Activated CD8-positive, alpha-beta memory T cell treated with anti-CD3 and anti-CD28 coated beads, Interleukin-2, amount 50 U/mL, for 24 hours (primary cell): ENCODE data around the gene RAPGEF2.
A peak's percentile ranks its signal among the peaks of the same experiment; 100 is the strongest.
"Not testable (repeated sequence)": the region's sequence is repeated elsewhere in the genome, so short reads cannot be mapped to it uniquely, and the experiment has no call there.

Experiments
- DNase-seq: peaks from one replicate; pipeline ENCODE4 v3.0.0-alpha.2; 2020; ENCODE audit errors: extremely low read depth

RAPGEF2 gene

DNA sequence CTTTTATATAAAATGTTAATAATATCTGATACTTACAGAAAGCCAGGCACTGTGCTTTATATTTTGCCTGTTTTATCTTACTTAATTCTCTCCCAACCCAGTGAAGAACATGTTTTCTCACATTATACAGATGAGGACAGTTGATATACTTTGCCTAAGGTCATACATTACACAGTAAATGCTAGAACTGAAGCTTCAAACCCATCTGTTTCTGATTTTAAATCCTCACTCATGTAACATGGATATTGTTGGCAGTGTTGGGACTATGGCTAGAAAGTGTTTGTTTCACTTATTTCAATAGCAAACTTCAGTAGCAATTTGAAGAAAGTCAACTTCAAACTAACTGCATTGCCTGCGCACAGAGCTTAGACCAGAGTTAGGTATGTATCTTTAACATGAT is 57.4 kb downstream of the RAPGEF2 start:
- no peak for DNase-seq

DNA sequence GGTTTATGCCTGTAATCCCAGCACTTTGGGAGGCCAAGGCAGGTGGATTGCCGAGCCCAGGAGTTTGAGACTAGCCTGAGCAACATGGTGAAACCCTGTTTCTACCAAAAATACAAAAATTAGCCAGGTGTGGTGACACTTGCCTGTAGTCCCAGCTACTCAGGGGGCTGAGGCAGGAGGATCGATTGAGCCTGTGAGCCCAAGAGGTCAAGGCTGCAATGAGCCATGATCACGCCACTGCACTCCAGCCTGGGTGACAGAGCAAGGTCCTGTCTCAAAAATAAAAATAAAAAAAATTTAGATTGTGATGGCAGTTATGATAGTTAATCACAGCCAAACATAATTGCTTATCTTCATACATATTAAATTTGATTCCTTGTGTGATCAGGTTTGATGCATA is 58.6 kb downstream of the RAPGEF2 start:
- DNase-seq: not testable (repeated sequence)

DNA sequence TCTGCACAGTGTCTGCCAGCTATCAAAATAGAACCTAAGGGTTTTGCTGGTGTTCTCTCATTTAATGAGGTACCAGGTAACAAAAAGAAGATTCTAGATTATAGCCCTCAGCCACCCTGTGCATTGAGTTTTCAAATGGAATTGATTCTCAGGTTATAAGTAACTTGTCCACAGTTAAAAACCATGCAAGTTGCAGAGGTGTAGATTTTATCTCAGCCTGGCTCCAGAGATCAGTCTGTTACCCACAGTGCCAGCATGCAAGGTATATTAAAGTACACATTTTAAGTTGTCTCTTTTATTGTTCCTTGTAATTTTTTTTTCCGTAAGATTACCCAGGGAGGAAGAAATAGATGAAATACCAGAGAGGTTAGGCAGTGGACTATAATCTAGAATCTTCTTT is 59.7 kb downstream of the RAPGEF2 start:
- no peak for DNase-seq

DNA sequence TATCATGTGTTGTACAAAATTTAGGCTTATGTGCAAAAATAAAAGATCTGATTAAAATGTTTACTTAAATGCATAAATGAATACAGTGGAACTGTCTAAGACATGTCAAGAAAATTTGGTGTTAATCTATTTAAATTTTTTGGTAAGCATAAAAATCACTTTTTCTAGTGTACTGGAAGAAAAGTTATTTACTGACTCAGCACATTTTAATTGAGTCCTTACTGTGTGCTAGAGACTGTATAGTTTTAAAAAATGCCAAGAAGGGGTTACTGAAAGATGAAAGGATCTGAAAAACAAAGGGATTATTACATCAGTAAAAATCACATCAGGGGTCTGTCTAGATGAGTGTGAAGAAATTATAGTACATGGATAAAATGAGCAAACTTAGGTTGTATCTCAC is 60.6 kb downstream of the RAPGEF2 start:
- no peak for DNase-seq

DNA sequence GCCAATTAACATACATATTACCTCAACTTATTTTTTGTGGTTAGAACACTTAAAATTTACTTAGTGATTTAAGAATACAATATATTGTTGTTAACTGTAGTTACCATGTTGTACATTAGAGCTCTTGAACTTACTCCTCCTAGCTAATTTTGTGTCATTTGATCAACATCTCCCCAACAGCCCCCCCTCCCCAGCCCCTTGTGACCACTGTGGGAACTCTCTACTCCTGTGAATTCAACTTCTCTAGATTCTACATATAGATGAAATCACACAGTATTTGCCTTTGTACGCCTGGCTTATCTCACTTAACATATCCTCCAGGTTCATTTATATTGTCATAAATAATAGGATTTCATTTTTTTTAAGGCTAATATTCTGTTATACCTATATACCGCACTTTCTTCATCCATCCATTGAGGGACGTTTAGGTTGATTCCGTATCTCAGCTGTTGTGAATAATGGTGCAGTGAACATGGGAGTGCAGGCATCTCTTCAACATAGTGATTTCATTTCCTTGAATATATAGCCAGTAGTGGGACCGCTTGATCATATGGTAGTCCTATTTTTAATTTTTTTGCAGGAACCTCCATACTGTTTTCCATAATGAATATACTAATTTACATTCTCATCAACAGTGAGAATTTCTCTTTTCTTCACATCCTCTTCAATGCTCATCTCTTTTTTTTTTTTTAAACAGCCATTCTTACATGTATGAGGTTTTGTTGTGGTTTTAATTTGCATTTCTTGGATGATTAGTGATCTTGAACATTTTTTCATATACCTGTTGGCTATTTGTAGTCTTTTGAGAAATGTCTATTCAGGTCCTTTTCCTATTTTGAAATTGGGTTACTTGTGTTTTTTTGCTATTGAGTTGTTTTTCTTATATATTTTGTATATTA is 66.8 kb downstream of the RAPGEF2 start:
- no peak for DNase-seq

DNA sequence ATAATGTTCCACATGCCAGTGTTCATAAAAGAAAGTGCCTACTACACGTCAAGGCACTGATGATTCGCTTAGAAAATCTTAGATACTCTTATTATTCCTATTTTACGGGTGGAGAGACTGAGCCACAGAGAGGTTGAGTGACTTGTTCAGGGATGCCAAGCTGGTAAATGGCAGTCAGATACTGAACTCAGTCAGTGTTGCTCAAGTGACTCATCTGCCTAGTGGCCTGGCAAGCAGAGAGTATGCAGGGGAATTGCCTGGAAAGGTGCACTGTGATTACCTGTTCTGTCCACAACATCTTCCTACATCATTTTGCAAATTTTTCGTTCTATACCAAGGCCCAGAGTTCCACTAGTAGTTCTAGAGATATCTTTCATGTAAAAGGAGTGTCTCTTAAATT is 68.4 kb downstream of the RAPGEF2 start:
- no peak for DNase-seq

DNA sequence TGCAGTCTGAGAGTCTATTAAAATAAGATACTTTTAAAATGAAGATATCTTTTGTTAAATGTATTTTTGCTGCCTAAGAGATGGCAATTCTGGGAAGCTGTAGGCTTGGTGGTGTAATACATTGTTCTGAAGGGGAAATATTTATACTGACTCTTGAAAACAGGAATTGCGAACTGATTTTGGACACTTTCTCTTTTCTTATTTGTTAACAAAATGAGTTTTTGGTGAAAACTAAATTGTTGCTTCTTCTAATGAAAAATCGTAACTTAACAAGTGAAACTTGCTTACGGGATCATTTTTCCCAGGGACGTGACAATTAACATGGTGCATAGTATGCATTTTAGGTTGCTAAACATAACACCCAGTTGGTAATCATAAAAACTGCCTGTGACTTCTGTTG is 71.0 kb downstream of the RAPGEF2 start:
- no peak for DNase-seq

DNA sequence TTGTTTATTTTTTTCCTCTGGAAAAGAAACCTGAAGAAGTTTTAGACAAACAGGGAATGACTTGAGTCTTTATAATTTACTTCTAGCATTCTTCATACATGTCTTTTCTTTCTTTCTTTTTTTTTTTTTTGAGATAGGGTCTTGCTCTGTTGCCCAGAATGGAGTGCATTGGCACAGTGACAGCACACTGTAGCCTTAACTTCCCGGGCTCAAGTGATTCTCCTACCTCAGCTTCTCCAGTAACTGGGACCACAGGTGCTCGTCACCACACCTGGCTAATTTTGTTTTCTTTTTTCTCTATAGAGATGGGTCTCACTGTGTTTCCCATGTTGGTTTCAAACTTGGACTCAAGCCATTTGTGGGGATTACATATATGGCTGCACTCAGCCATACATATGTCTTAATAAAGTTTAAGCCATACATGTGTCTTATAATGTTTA is 71.8 kb downstream of the RAPGEF2 start:
- no peak for DNase-seq

DNA sequence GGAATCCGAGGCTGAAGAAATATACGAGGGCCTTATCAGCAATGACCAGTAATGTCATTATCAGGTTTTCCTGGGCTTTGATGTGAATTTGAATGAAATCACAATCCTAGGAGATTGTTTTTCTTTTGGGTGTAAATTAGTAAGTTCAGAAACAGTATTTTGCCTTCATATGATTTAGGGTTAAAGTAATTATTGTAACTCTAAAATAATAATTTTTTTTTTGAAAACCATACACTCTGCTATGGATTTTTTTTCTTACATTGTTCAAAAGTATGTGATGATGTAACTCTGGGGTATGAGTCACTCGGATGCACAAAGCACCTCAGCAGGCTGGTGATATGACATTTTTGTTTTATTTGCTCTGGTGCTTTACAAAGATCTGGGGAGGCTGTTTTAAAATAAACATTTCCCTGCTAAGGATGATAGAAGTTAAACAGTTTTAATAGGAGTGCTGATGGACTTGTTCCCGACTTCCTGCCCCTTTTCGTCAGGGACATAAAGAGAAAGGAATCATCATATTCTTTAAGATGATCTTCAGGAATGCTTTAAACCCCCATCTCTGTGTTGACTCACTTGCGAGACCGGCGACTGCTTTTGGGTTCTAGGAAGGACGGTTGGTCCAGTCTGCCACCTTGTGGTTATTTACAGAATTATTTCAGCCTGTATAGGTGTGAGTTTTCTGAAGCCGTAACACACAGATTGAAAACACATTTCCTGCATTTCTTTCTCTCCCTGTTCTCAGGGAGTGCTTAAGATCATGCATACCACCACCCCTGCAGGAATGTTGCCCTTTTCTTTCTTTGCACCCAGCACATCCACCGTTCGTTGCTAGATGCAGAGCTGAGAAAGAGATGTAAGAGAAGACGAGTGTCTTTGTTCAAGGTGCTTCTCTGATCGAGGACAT is 72.5 kb downstream of the RAPGEF2 start:
- DNase-seq: peak; percentile 21

DNA sequence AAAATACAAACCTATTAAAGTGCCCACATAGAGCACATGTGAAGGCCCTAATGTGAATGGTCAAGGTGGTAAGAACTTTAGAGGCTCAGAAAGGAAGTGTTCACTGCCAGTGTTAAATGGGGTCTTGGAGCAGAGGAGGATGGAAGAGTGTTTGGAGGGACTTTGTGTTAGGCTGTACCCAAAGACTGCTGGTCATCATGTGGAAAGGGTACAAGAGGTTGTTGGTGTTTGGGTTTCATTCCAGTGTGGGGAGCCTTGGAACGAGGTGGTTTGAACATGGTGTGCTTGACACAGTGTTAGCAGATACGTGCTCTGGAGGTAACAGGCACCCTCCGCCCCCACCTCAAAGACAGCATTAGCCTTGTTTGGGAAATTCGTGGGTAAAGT is 73.1 kb downstream of the RAPGEF2 start:
- no peak for DNase-seq

DNA sequence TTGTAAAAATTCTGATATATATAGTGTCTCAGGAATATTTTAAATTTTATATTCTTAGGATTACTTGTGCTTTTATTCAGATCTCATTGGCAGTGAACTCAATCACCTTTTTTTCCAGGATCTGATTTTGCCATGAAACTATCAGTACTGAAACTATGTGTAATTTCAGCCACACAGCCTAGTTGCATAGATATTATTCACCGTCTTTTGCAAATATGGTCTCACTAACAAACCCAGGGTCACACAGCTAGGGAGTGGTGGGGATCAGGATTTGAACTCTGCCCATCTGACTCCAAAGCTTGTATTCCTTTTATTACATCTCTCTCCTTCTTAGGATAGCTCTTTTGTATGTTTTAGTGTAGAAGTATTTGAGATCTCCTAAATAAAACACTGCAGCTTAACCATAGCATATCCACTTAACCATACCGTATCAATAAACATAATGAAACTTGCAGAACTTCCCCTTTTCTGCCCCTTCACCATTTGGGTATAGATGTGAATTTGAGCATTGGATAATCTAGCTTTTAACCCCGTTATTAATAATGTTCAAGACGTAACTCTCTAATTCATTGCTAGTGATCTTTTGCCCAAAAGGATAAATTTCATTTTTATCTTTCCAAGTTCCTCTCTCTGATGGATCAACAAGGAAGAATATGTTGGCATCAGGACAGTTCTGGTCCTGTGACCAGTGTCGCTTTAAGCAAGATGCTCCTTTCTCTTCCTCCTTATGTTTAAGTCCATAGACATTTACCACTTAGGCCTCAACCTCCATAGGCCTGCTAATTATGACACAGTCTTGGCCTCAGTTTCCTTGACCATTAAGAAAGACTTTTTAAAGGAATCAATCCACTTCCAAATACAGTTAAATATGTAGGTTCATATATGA is 74.6 kb downstream of the RAPGEF2 start:
- no peak for DNase-seq

DNA sequence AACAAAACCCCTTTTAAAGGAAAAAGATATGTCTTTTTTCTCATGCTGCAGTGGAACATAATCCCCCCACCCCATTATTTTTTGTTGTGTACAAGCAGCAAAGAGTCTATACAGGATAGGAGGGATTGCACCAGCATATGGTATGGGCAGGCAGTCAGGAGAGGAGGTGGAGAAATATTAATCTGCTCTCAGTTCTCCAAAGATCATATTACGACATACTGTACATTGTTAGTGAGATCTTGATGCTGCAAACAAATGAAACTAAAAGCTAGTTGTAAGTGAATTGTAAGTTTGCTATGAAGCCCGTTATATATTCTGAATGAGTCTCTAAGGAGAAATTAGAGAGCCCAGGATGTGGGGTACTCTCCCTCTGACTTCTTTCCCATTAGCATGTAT is 75.3 kb downstream of the RAPGEF2 start:
- DNase-seq: no peak

DNA sequence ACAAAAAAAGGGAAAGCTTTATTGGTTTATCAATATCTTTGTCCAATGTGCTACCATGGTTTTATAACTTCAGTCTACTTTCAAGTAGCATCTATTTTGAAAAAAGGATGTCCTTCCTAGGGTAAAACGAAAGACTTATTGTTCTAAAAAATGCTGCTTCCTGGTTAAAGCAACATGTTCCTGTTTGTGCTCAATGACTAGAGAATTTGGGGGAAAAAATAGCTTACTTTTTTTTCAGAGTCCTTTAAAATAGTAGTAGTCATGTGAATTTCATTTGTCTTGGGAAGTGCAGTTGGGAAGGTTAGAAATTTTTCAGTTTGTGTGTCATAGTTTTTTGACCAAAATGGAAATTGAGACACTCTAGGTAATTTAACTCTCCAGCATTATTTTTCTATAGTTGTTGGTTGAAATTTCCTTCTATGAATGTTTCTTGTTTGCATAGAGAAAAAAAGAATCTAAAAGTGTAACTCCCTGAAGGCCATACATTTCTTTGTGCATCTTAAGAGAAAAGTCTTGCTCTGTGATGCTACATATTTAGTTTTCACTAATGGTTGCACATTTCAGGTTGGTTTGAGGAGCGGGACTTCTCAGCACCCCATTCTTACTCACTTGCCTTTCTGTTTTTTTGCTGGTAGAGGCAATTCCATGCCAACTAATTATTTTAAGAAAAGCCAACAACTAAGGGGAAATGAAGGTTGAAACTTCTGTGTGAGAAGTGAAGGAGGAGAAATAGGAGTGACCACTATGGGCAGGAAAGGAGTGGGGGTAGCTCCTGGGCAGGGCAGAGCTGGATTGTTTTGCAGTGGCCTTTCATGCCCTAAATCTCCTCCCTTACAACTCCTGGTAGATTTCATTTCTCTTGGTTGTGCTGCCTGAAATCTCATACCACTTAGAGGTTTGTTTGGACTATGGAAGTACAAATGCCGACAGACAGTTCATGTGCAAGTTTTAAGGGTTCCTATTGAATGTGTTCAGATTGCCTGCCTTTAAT is 76.4 kb downstream of the RAPGEF2 start:
- no peak for DNase-seq

DNA sequence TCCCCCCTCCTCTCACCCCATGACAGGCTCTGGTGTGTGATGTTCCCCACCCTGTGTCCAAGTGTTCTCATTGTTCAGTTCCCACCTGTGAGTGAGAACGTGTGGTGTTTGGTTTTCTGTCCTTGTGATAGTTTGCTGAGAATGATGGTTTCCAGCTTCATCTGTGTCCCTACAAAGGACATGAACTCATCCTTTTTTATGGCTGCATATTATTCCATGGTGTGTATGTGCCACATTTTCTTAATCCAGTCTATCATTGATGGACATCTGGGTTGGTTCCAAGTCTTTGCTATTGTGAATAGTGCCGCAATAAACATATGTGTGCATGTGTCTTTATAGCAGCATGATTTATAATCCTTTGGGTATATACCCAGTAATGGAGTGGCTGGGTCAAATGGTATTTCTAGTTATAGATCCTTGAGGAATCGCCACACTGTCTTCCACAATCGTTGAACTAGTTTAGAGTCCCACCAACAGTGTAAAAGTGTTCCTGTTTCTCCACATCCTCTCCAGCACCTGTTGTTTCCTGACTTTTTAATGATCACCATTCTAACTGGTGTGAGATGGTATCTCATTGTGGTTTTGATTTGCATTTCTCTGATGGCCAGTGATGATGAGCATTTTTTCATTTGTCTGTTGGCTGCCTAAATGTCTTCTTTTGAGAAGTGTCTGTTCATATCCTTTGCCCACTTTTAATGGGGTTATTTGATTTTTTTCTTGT is 81.2 kb downstream of the RAPGEF2 start:
- not testable (repeated sequence) for DNase-seq

DNA sequence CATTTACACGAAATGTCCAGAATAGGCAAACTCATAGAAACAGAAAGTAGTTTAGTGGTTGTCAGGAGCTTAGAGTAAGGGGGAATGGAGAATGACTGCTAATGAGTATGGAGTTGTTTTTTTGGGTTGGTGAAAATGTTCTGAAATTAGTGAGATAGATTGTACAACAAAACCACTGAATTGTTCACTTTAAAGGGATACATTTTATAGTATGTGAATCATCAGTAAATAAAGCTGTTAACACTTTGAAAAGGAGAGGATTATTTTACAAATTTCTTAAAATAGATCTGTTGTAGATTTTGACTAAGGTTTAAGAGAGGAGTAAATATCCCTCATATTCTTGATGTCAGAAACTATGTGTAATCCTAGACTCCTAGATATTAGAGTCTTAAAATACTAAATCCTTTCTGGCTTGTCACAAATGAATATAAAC is 82.7 kb downstream of the RAPGEF2 start:
- DNase-seq: no peak

DNA sequence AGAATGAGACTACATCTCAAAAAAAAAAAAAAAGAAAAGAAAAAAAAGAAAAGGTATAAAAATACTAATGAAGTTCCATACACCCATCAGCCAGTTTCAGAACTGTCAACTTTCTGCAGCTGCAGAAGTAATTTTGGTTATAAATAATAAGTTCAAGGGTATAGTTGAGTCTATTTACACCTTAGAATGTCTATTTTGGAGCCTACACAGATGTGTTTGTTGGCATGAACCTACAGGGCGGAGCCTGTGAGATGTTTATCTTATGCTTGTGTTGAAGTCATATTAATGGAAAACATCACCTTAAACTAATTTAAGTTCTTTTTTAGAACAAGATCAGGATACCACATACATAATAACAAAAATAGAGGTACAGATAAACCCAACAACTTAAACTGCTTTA is 85.8 kb downstream of the RAPGEF2 start:
- no peak for DNase-seq

DNA sequence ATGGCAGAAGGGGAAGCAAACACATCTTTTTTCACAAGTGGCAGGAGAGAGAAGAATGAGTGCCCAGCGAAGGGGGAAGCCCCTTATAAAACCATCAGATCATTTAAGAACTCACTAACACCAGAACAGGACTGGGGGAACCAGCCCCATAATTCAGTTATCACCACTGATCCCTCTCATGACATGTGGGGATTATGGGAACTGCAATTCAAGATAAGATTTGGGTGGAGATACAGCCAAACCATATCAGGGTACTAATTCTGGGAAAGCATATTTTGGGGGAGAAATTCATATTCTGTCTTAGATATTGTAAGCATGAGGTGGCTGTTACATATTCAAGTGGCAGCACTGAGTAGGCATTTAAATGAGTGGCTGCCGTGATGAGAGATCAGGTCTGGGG is 87.8 kb downstream of the RAPGEF2 start:
- DNase-seq: no peak

DNA sequence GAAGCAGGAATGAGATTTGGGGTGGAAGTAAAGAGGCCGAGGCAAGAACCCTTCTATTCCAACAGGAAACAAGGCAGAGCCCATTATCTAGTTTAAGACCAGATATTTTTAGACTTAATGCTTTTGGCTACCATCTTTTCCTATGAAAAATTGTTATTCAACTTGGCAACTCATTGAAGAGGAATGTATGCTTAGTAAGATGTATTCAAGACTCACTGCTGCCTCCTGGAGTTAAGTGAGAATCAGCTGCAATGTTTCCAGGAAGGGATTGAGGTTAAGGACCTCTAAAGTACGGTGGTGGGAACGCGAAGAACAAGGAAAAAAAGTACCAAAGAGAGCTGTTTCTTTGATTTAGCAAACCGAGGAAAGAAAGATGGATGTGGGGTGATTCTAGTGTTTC is 89.1 kb downstream of the RAPGEF2 start:
- DNase-seq: no peak

DNA sequence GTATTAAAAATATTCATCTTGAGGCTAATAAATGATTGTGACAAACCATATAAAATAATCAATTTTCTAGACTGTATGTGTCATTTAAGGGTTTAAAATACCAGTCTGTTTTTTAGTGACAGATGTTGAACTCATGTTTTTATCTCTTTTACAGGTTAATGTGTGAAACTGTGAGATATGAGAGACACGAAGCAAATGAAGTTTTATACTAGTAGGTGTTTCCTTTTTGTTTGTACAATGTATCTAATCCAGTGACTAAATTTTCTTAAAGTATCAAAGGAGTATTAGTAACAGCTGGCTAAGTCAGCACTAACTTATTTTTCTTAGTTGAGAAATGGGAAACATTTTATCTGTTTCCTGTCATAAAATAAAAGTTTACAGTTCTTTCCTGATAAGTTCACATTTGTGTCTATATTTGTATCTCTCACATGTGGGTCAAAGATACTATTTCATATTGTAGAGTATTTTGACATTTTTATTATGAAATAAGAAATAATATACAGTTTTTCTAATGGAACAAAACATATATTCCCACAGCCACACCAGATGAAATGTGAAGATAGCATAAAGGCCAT is 90.3 kb downstream of the RAPGEF2 start:
- no peak for DNase-seq
